Right kidney (tissue), 1 donor: Measurements from ENCODE around the gene ARHGAP24.
"Not testable (repeated sequence)": the region's sequence is repeated elsewhere in the genome, so short reads cannot be mapped to it uniquely, and the experiment has no call there.

ENCODE experiments used
- DNase-seq: peaks from one replicate; pipeline ENCODE4 v3.0.0-alpha.2; 2016

Gene ARHGAP24

GRCh38 chr4:85656759-85657505 lies 182.0 kb downstream of the ARHGAP24 start:
- DNase-seq, result no peak

GRCh38 chr4:85658766-85659439 lies 184.0 kb downstream of the ARHGAP24 start:
- DNase-seq, result no peak

- no peak for DNase-seq
Measured at GRCh38 chr4:85659610-85660218, 184.8 kb downstream of the ARHGAP24 start.

- not testable (repeated sequence) for DNase-seq
Measured at GRCh38 chr4:85666625-85667024, 191.7 kb downstream of the ARHGAP24 start.

- no peak for DNase-seq
Measured at GRCh38 chr4:85669204-85669603, 194.3 kb downstream of the ARHGAP24 start.

GRCh38 chr4:85669992-85670548 lies 195.1 kb downstream of the ARHGAP24 start:
- no peak for DNase-seq

GRCh38 chr4:85671120-85671519 lies 196.2 kb downstream of the ARHGAP24 start:
- DNase-seq, result no peak

- DNase-seq, result no peak
Measured at GRCh38 chr4:85672116-85672515, 197.2 kb downstream of the ARHGAP24 start.

GRCh38 chr4:85672959-85673358 lies 198.0 kb downstream of the ARHGAP24 start:
- no peak for DNase-seq

- no peak for DNase-seq
Measured at GRCh38 chr4:85673540-85673939, 198.6 kb downstream of the ARHGAP24 start.

- DNase-seq, result no peak
Measured at GRCh38 chr4:85675076-85676049, 200.4 kb downstream of the ARHGAP24 start.

- DNase-seq, result no peak
Measured at GRCh38 chr4:85676050-85676425, 201.1 kb downstream of the ARHGAP24 start.

- peak; percentile 9 for DNase-seq
Measured at GRCh38 chr4:85676850-85677590, 202.1 kb downstream of the ARHGAP24 start.

GRCh38 chr4:85681221-85681657 lies 206.3 kb downstream of the ARHGAP24 start:
- DNase-seq, result no peak

GRCh38 chr4:85681921-85682320 lies 207.0 kb downstream of the ARHGAP24 start:
- no peak for DNase-seq

- no peak for DNase-seq
Measured at GRCh38 chr4:85682391-85682790, 207.4 kb downstream of the ARHGAP24 start.

- DNase-seq, result no peak
Measured at GRCh38 chr4:85684676-85685075, 209.7 kb downstream of the ARHGAP24 start.

GRCh38 chr4:85686398-85686797 lies 211.4 kb downstream of the ARHGAP24 start:
- DNase-seq, result no peak

GRCh38 chr4:85688055-85688740 lies 213.2 kb downstream of the ARHGAP24 start:
- DNase-seq, result no peak

GRCh38 chr4:85696661-85697060 lies 221.7 kb downstream of the ARHGAP24 start:
- no peak for DNase-seq

GRCh38 chr4:85697854-85698253 lies 222.9 kb downstream of the ARHGAP24 start:
- DNase-seq, result no peak
